GM21390 (cell line): ENCODE results near the gene TLCD4.
"Not testable (repeated sequence)": the region's sequence is repeated elsewhere in the genome, so short reads cannot be mapped to it uniquely, and the experiment has no call there.

Experiments used
- ATAC-seq: cut with Tn5 transposase; IDR thresholded peaks from one replicate; pipeline ENCODE4 v1.9.1; 2021; ENCODE audit not compliant: unreplicated experiment

The TLCD4 gene

GRCh38 chr1:95145493-95145892, 28.3 kb downstream of the TLCD4 start:
- ATAC-seq: no peak

- peak; percentile 67 for ATAC-seq
Observed at GRCh38 chr1:95146637-95147036, 29.5 kb downstream of the TLCD4 start.

- no peak for ATAC-seq
Observed at GRCh38 chr1:95154096-95154495, 36.9 kb downstream of the TLCD4 start.

GRCh38 chr1:95165569-95165968, 48.4 kb downstream of the TLCD4 start:
- not testable (repeated sequence) for ATAC-seq
